GM21737 (cell line): ENCODE measurements around the gene METTL8.

Experiments used
- ATAC-seq: cut with Tn5 transposase; IDR thresholded peaks from one replicate; pipeline ENCODE4 v1.9.1; 2021; ENCODE audit warnings: mild to moderate bottlenecking, moderate library complexity; ENCODE audit not compliant: unreplicated experiment

METTL8 gene, protein sequence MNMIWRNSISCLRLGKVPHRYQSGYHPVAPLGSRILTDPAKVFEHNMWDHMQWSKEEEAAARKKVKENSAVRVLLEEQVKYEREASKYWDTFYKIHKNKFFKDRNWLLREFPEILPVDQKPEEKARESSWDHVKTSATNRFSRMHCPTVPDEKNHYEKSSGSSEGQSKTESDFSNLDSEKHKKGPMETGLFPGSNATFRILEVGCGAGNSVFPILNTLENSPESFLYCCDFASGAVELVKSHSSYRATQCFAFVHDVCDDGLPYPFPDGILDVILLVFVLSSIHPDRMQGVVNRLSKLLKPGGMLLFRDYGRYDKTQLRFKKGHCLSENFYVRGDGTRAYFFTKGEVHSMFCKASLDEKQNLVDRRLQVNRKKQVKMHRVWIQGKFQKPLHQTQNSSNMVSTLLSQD

DNA sequence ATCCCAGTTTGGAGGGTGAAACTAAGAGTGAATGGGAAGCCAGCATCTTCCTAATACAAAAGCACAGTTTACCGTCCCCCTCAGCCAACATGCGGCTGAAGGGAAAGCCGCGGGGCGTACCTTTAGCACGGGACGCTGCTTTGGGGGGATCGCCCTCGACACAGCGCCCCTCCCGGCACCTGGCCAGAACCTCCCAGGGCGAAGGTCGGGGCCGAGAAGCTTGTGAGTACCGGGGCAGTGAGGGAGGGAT lies at the start of gene METTL8:
Gene METTL8 (minus strand): TSS at position 228 of the 250 bp plus-strand sequence. CDS start 41,805 bp downstream, outside the sequence.
- no peak for ATAC-seq

DNA sequence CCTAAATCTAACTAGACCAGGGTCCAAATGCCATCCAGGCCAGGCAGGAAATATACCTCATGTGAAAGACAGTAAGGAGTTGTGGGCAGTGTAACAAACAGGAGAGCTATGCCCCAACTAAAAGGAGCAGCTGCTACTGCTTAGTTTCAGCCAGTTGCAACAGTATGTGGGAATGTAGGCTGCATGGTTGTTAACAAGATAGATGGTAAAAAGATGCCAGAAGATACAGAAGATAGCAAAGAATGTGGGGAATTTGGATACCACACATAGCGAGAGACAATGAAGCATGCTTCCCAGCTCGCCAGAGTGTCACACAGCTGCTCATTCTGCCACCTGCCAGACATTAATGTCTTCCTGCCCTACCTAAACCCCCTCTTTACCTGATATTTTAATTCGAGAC lies 49.1 kb upstream of the METTL8 start:
- no peak for ATAC-seq

DNA sequence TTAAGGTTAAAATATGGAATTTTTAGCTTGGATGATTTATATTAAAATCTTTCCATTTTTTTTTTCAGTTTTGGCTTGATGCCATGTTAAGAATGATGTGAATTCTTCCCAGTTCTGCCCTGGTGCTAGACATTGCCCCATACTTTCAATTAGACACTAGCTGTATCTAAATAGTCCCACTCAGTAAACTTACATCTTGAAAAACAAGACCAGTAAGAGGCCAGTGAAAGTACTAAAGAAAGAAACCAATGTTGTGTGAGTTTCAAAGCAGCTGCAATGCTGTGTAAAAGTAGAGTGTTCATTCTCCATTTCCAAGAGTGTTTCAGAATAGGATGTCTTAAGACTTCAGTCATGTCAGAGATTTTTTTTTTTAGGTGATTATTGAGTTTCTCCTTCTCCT lies 48.5 kb upstream of the METTL8 start:
- ATAC-seq, result no peak

DNA sequence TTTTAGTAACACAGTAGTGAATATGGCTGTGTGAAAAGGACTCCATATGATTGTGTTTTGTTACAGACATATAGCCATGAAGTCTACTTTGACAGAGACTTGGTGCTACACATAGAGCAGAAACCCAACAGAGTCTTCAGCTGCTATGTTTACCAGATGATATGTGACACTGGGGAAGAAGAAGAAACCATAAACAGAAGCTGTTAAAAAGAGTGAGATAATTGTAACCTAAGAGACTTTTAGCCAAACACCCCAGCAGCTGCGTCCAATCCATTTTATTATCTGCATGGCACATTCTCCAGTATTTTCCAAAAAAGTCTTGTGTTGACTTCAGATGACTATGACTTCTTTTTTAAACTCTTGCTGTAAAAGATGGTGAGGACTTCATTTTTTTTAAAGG lies 47.1 kb upstream of the METTL8 start:
- no peak for ATAC-seq

DNA sequence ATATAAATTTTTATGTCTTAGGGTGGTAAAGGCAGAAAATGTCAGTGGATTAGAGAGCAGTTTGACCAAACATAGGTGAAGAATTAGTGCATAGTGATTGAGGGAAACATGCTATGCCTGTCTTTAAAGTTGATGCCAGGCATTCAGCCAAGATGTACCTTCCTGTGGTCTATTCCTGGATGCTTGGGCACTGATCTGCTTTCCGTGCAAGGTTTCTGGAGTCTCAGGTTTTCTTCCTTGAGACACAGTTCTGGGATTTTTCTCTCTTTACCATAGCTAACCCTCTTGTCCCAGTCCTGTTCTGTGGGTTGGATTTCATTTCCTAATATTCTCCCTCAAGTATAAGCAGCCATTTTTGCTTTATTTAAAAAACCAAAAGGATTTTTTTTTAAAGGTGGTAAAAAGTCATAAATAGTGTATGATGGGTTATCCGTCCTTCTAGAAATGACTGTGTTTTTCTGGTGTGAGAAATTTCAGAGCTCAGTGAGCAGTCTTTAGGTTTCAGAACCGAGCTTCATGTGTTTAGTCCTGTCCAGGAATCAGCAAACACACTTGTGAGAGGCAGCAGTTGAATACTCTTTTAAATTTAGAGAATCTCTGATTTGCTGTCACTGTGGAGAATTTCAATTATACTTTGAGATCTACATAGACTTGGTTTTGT lies 45.5 kb upstream of the METTL8 start:
- ATAC-seq, result no peak

DNA sequence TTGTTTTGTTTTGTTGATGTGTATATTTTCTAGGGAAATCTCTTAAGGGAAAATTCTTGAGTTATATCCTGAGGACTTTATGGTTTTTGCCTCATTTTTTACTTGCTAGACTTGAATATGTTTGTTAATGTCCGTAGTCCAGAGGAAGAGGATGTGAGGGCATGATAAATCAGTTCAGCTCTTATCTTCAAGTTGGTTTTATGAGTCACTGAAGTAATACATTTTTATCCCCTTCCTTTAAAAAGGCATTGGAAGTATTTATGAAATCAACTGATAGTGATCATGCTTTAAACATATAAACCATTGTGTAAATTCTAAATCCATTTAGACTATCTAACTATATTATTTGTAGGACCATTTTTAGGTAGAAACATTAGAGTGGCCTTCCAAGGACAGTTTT lies 44.6 kb upstream of the METTL8 start:
- no peak for ATAC-seq

DNA sequence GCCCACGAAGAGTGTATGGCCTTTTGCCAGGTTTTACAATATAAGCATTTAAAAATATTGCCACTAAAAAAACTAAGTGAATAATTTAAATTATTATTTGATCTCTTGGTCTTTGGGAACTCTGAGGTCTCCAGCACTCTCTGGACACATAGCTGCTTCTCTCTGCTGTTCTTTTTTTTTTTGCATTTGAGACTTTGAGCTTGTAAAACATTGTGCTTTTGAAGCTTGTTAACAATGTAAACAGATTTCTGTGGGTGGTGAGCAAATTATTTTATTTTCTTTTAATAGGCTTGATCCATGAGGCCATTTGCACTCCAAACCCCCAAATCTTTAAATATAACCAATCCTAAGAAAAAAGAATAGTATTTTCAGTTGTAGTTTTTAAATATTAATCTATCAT lies 42.2 kb upstream of the METTL8 start:
- ATAC-seq, result no peak

DNA sequence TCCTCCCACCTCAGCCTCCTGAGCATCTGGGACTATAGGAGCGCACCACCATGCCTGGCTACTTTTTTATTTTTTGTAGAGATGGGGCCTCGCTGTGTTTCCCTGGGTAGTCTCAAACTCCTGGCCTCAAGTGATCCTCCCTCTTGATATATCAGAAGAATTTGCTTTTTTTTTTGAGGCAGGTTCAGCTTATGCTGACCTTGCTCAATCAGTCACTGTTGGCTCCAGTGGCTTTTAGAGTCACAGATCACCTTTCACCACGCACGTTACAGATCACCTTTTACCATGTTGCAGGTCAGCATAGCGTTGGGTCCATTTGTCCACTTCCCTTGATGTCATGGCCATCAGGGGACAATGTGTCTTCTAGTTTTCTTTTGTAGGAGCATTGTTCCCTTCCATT lies 36.3 kb upstream of the METTL8 start:
- ATAC-seq, result no peak

DNA sequence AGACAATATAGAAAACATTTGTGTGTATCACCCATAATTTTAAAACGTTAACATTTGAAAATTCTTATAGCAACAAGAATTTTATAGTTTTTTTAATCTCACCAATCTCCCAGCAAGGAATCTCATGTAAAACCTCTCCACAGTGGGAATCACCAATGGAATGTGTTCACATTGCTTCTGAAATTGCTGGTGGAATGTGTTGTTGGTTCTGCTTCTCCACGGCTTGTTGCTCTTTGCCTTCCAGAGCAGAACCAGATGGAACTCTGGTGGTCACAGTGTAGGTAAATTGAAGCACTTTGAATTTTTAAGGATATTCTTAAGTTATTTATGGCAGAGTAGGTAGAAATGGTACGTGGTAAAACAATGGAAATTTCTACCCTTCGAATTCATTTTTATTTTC lies 35.4 kb upstream of the METTL8 start:
- no peak for ATAC-seq

DNA sequence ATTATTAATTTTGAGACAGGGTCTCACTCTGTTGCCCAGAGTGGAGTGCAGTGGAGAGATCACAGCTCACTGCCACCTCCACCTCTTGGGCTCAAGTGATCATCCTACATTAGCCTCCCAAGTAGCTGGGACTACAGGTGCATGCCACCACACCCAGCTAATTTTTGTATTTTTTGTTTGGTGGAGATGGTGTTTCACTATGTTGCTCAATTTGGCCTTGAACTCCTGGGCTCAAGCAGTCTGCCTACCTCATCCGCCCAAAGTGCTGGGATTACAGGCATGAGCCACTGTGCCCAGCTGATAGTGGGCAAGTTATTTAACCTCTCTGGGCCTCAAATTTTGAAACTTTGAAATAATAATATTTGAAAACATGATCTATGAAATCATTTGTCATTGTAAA lies 26.7 kb upstream of the METTL8 start:
- ATAC-seq, result no peak

DNA sequence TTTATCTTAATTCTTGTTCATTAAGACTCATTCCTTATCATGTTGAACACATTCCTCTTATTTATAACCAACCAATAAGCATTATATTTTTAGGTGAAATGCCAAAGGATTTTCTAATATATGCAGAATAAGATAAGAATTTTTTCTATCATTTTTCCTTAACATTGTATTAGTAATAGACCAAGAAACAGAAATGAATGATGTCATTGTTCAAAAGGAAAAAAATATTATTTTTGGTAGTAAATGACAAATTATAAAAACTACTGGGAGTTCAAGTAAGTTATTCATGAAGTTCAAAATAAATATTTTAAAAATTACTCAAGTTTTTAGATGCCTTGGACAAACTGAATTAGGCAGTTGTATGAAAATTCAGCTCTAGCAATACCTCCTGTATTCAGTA lies 25.7 kb upstream of the METTL8 start:
- ATAC-seq, result no peak

DNA sequence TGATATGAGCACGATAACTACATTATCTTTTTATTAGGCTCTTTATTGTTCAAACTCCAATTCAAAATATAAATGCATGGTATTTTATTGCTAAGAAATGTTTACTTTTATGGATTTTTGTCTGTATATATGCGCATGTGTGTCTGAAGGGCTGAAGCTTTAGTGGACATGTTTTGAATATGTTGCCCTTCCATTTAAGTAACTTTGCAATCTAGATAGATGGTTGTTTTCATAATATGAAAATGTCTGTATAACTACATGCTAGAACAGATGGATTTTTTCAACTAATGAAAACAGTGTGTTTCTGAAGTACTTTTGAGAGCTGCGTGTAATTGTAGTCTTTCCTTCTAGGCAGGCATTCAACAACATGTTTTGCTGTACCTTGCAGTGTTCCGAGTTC lies 19.0 kb upstream of the METTL8 start:
- ATAC-seq, result no peak

DNA sequence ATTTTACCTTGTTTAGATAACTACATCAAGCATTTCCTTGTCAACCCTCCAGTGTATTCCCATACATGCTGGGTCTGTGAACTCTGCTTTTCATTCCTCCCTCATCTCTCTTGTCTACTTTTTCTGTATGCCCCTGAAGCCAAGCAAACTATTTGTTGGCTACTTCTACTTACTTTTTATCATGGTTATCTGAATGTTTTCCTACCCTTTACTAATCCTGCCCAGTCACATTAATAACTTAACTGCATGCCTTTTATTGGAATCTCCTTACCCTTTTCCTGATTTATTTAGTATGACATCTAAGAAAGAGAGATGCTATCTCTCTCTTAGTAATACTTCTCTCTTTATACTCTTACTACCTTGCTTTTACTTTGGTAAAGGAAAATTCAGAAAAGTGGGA lies 17.3 kb upstream of the METTL8 start:
- ATAC-seq, result no peak

DNA sequence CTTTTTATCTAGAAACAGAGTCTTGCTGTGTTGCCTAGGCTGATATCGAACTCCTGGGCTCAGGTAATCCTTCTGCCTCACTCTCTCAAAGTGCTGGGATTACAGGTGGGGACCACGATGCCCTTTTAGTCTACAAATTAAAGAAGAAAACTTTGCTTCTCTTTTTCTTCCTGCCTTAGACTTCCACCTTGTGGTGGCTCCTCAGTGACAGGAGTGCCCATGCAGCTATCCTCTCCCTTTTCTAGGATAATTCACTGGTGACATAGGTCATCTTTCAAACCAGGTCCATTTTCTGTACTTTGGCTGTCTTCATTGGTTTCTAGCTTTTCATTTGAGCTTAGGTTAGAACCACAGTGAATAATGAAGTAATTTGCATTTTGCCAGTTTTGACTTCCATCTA lies 13.9 kb upstream of the METTL8 start:
- no peak for ATAC-seq

DNA sequence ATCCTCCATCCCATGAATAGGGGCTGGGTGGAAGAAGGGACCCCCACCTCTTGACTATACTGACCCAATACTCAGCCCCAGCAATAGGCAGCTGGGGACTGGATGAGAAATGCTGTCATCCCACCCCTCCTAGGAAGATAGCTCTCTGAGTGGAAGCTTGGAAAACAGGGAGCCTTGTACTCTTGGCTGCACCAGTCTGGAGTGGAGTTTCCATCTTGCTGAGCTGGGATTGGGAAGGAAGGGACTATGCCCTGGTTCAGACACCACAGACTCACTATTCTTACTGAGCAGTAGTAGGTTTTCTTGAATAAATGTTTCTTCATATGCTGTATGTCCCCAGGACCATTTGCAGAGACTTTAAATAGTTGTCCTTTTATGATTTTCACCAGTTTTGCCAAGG lies 7.7 kb upstream of the METTL8 start:
- no peak for ATAC-seq

DNA sequence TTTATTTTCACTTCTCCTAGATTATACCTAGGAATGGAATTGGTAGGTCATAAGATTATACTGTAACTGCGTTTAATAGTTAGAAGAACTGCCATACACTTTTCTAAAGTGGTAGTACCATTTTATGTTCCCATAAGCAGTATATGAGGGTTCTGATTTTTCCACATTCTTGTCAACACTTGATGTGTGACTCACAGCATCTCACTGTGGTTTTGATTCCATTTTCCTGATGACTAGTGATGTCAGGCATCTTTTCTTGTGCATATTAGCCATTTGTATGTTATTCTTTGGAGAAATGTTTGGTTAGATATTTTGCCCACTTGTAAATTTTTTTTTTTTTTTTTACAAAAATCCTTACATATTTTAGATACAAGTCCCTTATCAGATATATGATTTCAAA lies 2.5 kb upstream of the METTL8 start:
- no peak for ATAC-seq

DNA sequence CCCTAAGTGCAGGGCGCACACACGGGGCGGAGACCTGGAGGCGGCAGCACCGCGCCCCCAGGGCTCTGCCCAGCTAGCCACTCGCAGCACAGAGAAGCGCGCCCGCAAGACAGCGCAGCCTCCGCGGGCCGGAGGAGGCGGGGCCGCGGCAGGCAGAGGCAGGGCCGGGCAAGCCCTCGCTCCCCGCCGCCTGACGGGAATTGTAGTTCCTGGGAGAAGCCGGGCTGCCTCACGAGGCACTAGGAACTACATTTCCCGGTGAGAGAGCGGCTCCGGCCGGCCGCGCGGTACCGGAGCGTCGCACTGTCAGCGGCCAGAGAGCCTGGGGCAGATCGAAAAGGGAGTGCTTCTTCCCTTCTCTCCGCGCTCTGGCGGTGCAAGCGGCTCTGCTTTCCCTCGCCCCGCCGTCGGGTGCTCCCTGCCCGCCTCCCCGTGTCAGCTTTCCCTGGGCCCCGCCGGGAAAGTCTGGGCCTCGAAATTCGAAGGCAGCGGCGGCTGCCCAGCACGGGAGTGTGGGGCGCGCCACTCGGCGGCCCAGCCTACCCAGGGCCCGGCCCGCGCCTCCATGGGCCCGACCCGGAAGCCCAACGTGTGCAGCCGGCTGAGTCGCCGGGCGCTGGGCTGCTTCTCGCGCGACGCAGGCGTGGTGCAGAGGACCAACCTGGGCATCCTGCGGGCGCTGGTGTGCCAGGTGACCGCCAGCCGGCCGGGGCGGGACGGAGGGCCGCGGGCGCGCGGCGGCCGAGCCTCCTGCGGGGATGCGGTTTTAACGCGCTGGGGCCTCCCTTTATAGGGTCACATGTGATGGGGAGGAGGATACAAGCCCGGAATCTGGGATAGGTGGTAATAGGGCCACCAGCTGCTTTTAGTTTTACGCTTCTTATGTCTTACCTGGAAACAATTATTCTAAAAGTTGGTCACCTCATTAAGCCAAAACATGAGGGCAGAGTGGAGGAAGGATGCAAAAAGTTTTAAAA lies 511 bp upstream of the METTL8 start, which contains the start of gene DCAF17:
Gene DCAF17 (plus strand): TSS at position 214 of the 977 bp plus-strand sequence. CDS start 352 bp downstream, at position 566.
- ATAC-seq, result peak; percentile 92

DNA sequence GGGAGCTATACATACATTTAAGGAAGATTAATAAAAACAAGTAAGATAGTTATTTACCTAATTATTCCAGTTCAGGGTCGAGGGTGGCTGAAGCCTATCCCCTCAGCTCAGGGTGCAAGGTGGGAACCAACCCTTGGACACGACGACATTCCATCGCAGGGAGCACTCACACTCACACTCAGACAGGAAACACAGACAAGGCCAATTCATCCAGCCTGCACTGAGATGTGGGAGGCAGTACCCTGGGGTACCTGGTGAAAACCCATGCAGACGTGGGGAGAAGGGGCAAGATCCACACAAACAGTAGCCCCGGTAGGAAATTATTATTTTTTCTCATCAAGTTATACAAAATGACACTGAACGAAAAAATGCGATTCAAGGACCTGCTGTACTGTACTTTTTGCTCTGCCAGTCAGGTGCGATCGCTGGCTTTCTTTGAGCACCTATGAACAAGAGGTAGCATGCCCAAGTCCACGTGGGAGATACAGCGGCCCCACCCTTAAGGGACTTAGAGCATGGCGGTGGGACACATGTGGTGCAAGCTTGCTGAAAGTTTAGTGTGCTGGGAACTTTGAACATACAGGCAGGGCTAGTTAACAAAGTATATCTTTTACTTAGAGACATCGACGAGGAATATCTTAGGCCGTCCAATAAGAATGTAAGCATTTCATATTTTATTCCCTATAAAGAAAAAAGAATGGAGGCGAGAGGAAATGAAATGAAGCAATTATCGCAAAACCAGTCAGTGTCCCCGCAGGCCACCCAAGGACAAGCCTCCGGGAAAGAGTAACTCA lies 624 bp downstream of the METTL8 start:
- no peak for ATAC-seq

DNA sequence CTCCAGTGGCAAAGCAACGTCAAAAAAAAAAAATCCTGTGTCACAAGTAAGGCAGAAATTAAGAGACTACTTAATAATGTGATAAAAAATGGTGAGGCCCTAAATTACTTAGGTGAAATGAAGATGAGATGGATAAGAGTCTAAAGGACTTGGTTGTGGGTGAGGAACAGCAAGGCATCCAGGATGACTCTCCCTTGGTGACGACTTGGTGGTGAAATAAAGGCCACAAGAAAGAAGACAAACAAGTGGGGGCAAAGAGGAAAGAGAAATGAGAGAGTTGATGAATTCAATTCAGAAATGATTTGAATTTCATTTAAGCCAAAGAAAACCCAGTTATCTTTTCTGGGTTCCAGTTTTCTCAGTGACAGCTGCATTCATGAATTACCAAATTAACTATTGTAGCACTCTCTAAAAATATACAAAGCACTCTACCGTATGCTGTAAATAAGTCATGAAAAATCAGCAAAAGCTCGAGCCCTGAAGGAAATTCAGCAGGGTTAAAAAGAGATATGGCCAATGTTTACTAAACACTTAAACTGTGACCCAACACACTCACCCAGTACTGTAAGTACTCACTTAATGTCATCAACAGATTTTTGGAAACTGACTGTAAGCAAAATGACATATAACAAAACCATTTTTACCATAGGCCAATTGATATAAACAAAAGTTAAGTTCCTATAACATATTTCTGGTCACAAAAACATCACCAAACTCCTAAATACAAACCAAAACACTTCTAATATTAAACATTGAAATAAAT lies 1.4 kb downstream of the METTL8 start:
- no peak for ATAC-seq

DNA sequence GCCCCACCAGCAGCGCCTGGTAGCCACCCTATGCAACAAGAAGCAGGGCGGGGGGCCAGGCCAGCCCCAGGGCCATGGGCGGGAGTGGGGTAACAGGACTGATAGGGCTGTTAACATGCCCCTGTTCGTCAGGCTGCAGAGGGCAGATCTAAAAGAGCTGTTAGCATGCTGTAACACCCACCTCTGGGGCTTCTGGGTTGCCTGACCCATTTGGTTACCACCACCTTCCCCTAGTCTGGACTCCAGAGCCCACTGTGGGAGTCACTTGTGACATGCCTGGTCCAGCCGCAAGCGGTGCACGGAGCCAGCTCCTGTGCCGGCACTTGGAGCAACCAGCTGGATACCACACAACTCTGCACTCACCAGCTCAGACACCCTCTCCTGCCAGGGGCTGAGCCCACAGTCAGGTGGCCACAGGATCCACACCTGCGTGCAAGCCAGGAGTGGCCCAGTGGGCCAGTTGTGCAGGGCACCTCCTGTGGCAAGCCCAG lies 2.1 kb downstream of the METTL8 start:
- ATAC-seq, result no peak
